Keratinocyte (primary cell): ENCODE results near the gene ATP2A3. TPM values are rescaled to one million over a fixed set of nuclear protein-coding genes. Genes with fewer than 3 reads are reported as not detected.

ENCODE experiments used
- DNase-seq: peaks from one replicate; pipeline ENCODE4 v3.0.0-alpha.2; 2011; ENCODE audit warnings: low read depth, missing footprints, low spot score
- FAIRE-seq: peaks from 2 replicates; lab custom pipeline; 2011; peaks lifted over from hg19 to GRCh38; lab: Jason Lieb, UNC
- H2AFZ ChIP-seq: 2 replicates; pipeline ENCODE4 v1.6.0; 2012; ENCODE audit warnings: low read length, control low read depth, inconsistent platforms; ENCODE audit not compliant: control insufficient read depth
- H3K27ac ChIP-seq: 2 replicates; pipeline ENCODE4 v1.5.1; 2011; ENCODE audit warnings: low read length; ENCODE audit not compliant: control insufficient read depth, insufficient read depth
- H3K27me3 ChIP-seq: 3 replicates; pipeline ENCODE4 v1.6.0; 2011; ENCODE audit warnings: low read length; ENCODE audit not compliant: control insufficient read depth, insufficient read depth; ENCODE audit errors: extremely low read depth
- H3K36me3 ChIP-seq, 2 experiments: 2 replicates in 1 of 2; 3 replicates in 1 of 2; pipeline ENCODE4 v1.5.1; 2011; ENCODE audit warnings: low read length in 2 of 2, mild to moderate bottlenecking in 1 of 2; ENCODE audit not compliant: control insufficient read depth in 2 of 2, insufficient read depth in 2 of 2; ENCODE audit errors: extremely low read depth in 1 of 2
- H3K4me1 ChIP-seq: 3 replicates; pipeline ENCODE4 v1.5.1; 2011; ENCODE audit warnings: low read length; ENCODE audit not compliant: control insufficient read depth, insufficient read depth; ENCODE audit errors: extremely low read depth
- H3K4me2 ChIP-seq: 3 replicates; pipeline ENCODE4 v1.6.0; 2011; ENCODE audit warnings: low read depth, low read length; ENCODE audit not compliant: control insufficient read depth, insufficient read depth; ENCODE audit errors: extremely low read depth
- H3K4me3 ChIP-seq, 3 experiments: fragments of 200-600 bp in 1 of 3; sonication (generic) in 1 of 3; 2 replicates in 2 of 3; 3 replicates in 1 of 3; pipeline ENCODE4 v1.5.1; 2011 to 2016; ENCODE audit warnings: low read length in 3 of 3, mild to moderate bottlenecking in 3 of 3, control low read depth in 2 of 3, inconsistent platforms in 1 of 3, low read depth in 1 of 3, mixed read lengths in 1 of 3, mixed run types in 1 of 3, moderate library complexity in 1 of 3; ENCODE audit not compliant: control insufficient read depth in 2 of 3, insufficient read depth in 2 of 3; ENCODE audit errors: extremely low read depth in 1 of 3
- H3K79me2 ChIP-seq: 2 replicates; pipeline ENCODE4 v1.6.0; 2012; ENCODE audit warnings: low read length; ENCODE audit not compliant: control insufficient read depth, insufficient read depth
- H3K9ac ChIP-seq: 3 replicates; pipeline ENCODE4 v1.6.0; 2011; ENCODE audit warnings: low read length; ENCODE audit not compliant: control insufficient read depth, insufficient read depth; ENCODE audit errors: extremely low read depth
- H3K9me1 ChIP-seq: 3 replicates; pipeline ENCODE4 v1.6.0; 2011; ENCODE audit warnings: low read length; ENCODE audit not compliant: control insufficient read depth, insufficient read depth; ENCODE audit errors: extremely low read depth
- H3K9me3 ChIP-seq: 2 replicates; pipeline ENCODE4 v1.5.1; 2012; ENCODE audit warnings: low read depth, low read length; ENCODE audit not compliant: control insufficient read depth
- H4K20me1 ChIP-seq: 3 replicates; pipeline ENCODE4 v1.6.0; 2011; ENCODE audit warnings: low read length; ENCODE audit not compliant: control insufficient read depth, insufficient read depth; ENCODE audit errors: extremely low read depth
- CTCF ChIP-seq, 3 experiments: IDR thresholded peaks in 1 of 3; conservative IDR thresholded peaks in 1 of 3; optimal IDR thresholded peaks in 1 of 3; 2 replicates in 2 of 3; 3 replicates in 1 of 3; pipeline versions ENCODE3 to v1.5.1; 2011; ENCODE audit warnings: low read length in 3 of 3, mild to moderate bottlenecking in 3 of 3, moderate library complexity in 2 of 3, control low read depth in 1 of 3, inconsistent platforms in 1 of 3; ENCODE audit not compliant: insufficient read depth in 2 of 3; ENCODE audit errors: extremely low read depth in 1 of 3
- EZH2 ChIP-seq: IDR thresholded peaks from one replicate; pipeline ENCODE4 v1.6.1; 2012; ENCODE audit warnings: inconsistent platforms, mild to moderate bottlenecking, low read length, moderate library complexity
- dilution Hi-C: fragments of 300-500 bp; cut with MboI; formaldehyde crosslinking; loops from one replicate; pipeline ENCODE4 v1.7.0; 2020; ENCODE audit warnings: low sequenced_read_pairs; ENCODE audit not compliant: extremely low pct_ligation_motif_present
- polyA plus RNA-seq, 5 experiments: library from polyadenylated mRNA; depleted of rRNA in 3 of 5; stranded (reverse) in 3 of 5; stranded (forward) in 1 of 5; unstranded in 1 of 5; fragments of >200 nt; gene quantifications; 1 replicate in 1 of 5; 2 replicates in 3 of 5; 3 replicates in 1 of 5; pipeline versions ENCODE4 v1.2.1 to v1.2.3, GENCODE V29; 2011 to 2012; ENCODE audit warnings: missing spikeins in 2 of 5, low read depth in 1 of 5, low replicate concordance in 1 of 5

The ATP2A3 gene
- polyA plus RNA-seq, 1 donor (not counting 4 experiments of a cell fraction or from before 2014, with no cell fraction given), result 0.13 TPM

DNA sequence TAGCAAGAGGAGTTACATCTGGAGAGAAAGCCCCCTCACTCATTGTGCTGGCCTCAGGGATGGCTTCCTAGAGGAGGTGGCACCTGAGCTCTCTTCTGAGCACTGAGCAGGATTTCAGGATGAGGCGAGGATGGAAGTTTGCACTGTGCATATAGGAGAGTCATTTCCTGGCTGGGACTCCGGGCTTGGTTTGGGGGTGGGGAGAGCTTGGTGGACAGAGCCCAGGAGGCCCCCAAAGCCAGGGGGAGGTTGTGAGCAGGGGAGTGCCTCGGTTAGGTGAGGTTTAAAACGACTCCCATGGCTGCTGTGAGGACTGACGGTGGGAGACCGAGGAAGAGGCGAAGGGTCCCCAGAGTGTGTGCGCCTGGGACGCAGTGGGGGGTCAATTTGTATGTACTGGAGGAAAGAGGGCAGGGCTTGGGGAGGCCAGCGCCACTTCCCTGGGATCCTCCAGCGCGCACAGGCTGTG is 72.6 kb downstream of the ATP2A3 start:
- H3K79me2 ChIP-seq, result no peaks in the 10 kb centered on the region
- no peaks in the 10 kb centered on the region for H3K36me3 ChIP-seq
- DNase-seq (no peak), FAIRE-seq (no peak)
- H3K27me3 ChIP-seq, result no peaks in the 10 kb centered on the region
- H4K20me1 ChIP-seq, result no peaks in the 10 kb centered on the region
- H3K4me1 ChIP-seq, result peaks cover 53% of the 10 kb centered on the region
- TF ChIP-seq EZH2 (no peak), CTCF (optimal IDR thresholded peaks at IDR 0.05 in 1 of 3, IDR thresholded peaks at IDR 0.05 in 1 of 3, conservative IDR thresholded peaks at IDR 0.05 in 1 of 3; ENCODE audit: extremely low read depth in 1 of 3, insufficient read depth in 2 of 3, low read length in 3 of 3) (no peak)
- no peak overlapping the region for H2AFZ ChIP-seq
- peak overlapping the region; percentile 70 for H3K4me2 ChIP-seq
- H3K9me3 ChIP-seq, result no peaks in the 10 kb centered on the region
- H3K9ac ChIP-seq, result peak overlapping the region; percentile 48
- no peaks in the 10 kb centered on the region for H3K9me1 ChIP-seq
- H3K4me3 ChIP-seq, result peak overlapping the region in 1 of 3 experiments; percentile 48
- no peak overlapping the region for H3K27ac ChIP-seq
- dilution Hi-C loops, result no loop called here

GRCh38 chr17:3890878-3891219 is 73.4 kb downstream of the ATP2A3 start:
- no peak for FAIRE-seq

More at GRCh38 chr17:3890878-3891219, 73.4 kb downstream of the ATP2A3 start:
- Histone ChIP-seq H3K27ac (no peak overlapping the region), H4K20me1 (no peaks in the 10 kb centered on the region), H3K27me3 (no peaks in the 10 kb centered on the region), H3K36me3 (no peaks in the 10 kb centered on the region), H3K79me2 (no peaks in the 10 kb centered on the region), H3K9me3 (no peaks in the 10 kb centered on the region), H3K9ac (no peak overlapping the region), H3K4me2 (no peak overlapping the region), H3K9me1 (no peaks in the 10 kb centered on the region), H2AFZ (no peak overlapping the region), H3K4me1 (peaks cover 53% of the 10 kb centered on the region), H3K4me3 (no peak overlapping the region)
- DNase-seq, result no peak
- TF ChIP-seq EZH2, result no peak
- no peak for TF ChIP-seq CTCF (optimal IDR thresholded peaks at IDR 0.05 in 1 of 3, IDR thresholded peaks at IDR 0.05 in 1 of 3, conservative IDR thresholded peaks at IDR 0.05 in 1 of 3; ENCODE audit: extremely low read depth in 1 of 3, insufficient read depth in 2 of 3, low read length in 3 of 3)
- dilution Hi-C loops, result no loop called here
